Lower leg skin (tissue), 4 donors: ENCODE results near the gene TBX6. TPM values are rescaled to one million over a fixed set of nuclear protein-coding genes. Genes with fewer than 3 reads are reported as not detected.

Experiments used
- DNase-seq, 2 donors: peaks; one replicate each; pipeline ENCODE4 v3.0.0-alpha.2; 2019; ENCODE audit warnings: low spot score in 2 of 2
- H3K4me3 ChIP-seq: fragments of 200-600 bp; sonication (generic); 2 replicates; pipeline ENCODE4 v1.5.1; 2017; ENCODE audit warnings: mild to moderate bottlenecking, low read depth; ENCODE audit not compliant: poor library complexity, severe bottlenecking
- CTCF ChIP-seq, 3 donors: fragments of 450-650 bp; IDR thresholded peaks; one replicate each; pipeline ENCODE4 v1.5.1; 2016; ENCODE audit warnings: antibody characterized with exemption in 3 of 3, mild to moderate bottlenecking in 3 of 3, moderate library complexity in 2 of 3
- POLR2A ChIP-seq, 2 donors: fragments of 450-650 bp; IDR thresholded peaks; one replicate each; pipeline ENCODE4 v1.6.1; 2016 to 2017; ENCODE audit warnings: antibody characterized with exemption in 2 of 2, mild to moderate bottlenecking in 1 of 2, moderate library complexity in 1 of 2
- WGBS, 2 donors: methylation state at CpG; one replicate each; pipeline ENCODE4 v1.1.5; 2018; 5-methylcytosine and 5-hydroxymethylcytosine counted together
- intact Hi-C: fragments of 100-400 bp; cut with DNase I; formaldehyde crosslinking; loops from one replicate; pipeline ENCODE4 v1.15.0; 2023; ENCODE audit warnings: low total_unique reads
- total RNA-seq, 4 donors: library from RNA; depleted of rRNA; stranded (reverse); fragments of >200 nt; gene quantifications; one replicate each; pipeline ENCODE4 v1.1.0, GENCODE V29; 2016

TBX6 gene
- total RNA-seq, 4 donors from 2014 or later = 2.6 to 7.2 (median 3.8) TPM

- intact Hi-C loops = no loop called here
- TF ChIP-seq POLR2A (IDR thresholded peaks at IDR 0.05) (no peak), CTCF (IDR thresholded peaks at IDR 0.05) (no peak)
- DNase-seq = no peak
- no peak overlapping the region for H3K4me3 ChIP-seq
- 90 to 95% methylated on average over 14 of the region's 15 CpGs for WGBS, 2 donors
Measured at GRCh38 chr16:30108059-30108850, 16.5 kb upstream of the TBX6 start.

GRCh38 chr16:30104492-30104891 lies 12.8 kb upstream of the TBX6 start:
- 75 to 80% methylated on average over 6 of the region's 6 CpGs for WGBS, 2 donors
- H3K4me3 ChIP-seq = no peak overlapping the region
- DNase-seq = no peak
- TF ChIP-seq CTCF (IDR thresholded peaks at IDR 0.05) (no peak), POLR2A (IDR thresholded peaks at IDR 0.05) (no peak)
- intact Hi-C loops = no loop called here

GRCh38 chr16:30104090-30104489 lies 12.4 kb upstream of the TBX6 start:
- TF ChIP-seq POLR2A (IDR thresholded peaks at IDR 0.05) = no peak
- TF ChIP-seq CTCF (IDR thresholded peaks at IDR 0.05) = no peak
- intact Hi-C loops = no loop called here
- 79 to 80% methylated on average over 4 of the region's 4 CpGs for WGBS, 2 donors
- H3K4me3 ChIP-seq = no peak overlapping the region
- DNase-seq = no peak

GRCh38 chr16:30096862-30097563 lies 5.3 kb upstream of the TBX6 start:
- no peak for TF ChIP-seq POLR2A (IDR thresholded peaks at IDR 0.05)
- 95 to 97% methylated on average over 18 of the region's 18 CpGs for WGBS, 2 donors
- intact Hi-C loops = no loop called here
- H3K4me3 ChIP-seq = no peak overlapping the region
- DNase-seq = no peak

- peak; percentile 89 to 97 for DNase-seq
- TF ChIP-seq CTCF (IDR thresholded peaks at IDR 0.05) = no peak
- TF ChIP-seq POLR2A (IDR thresholded peaks at IDR 0.05) = no peak
- intact Hi-C loops = no loop called here
- 11 to 31% methylated on average over 19 to 65 of the region's 77 CpGs for WGBS, 2 donors
- H3K4me3 ChIP-seq = peak within 1 kb of the TSS; percentile 92
Measured at GRCh38 chr16:30096105-30096861, 4.6 kb upstream of the TBX6 start, which contains the start of gene YPEL3. TSS of gene YPEL3 (minus strand) at chr16:30096213. CDS start at chr16:30095482, 731 bp downstream.
